Cardiac muscle cell (in vitro differentiated cells and primary cell): ENCODE results near the gene RFX1. TPM values are rescaled to one million over a fixed set of nuclear protein-coding genes. Genes with fewer than 3 reads are reported as not detected.

Source experiments
- DNase-seq, 2 donors: peaks; one replicate each; pipeline versions ENCODE4 v3.0.0 to v3.0.0-alpha.2; 2010 to 2017; ENCODE audit warnings: low read depth in 1 of 2, low spot score in 1 of 2
- H3K27ac ChIP-seq: fragments of 200-600 bp; sonication (generic); 2 replicates; pipeline ENCODE4 v1.5.1; 2016
- H3K27me3 ChIP-seq: fragments of 200-600 bp; sonication (generic); 2 replicates; pipeline ENCODE4 v1.6.0; 2016; ENCODE audit warnings: control low read depth
- H3K36me3 ChIP-seq: fragments of 200-600 bp; sonication (generic); 2 replicates; pipeline ENCODE4 v1.5.1; 2016; ENCODE audit warnings: control low read depth
- H3K4me1 ChIP-seq: fragments of 200-600 bp; sonication (generic); 2 replicates; pipeline ENCODE4 v1.8.1; 2017; ENCODE audit warnings: low read depth, mild to moderate bottlenecking, mixed run types
- H3K4me3 ChIP-seq: fragments of 200-600 bp; sonication (generic); 2 replicates; pipeline ENCODE4 v1.5.1; 2016; ENCODE audit warnings: mild to moderate bottlenecking
- H3K9me3 ChIP-seq: fragments of 200-600 bp; sonication (generic); 2 replicates; pipeline ENCODE4 v1.5.1; 2017; ENCODE audit warnings: low read depth, mild to moderate bottlenecking, control low read depth
- polyA plus RNA-seq: library from polyadenylated mRNA; unstranded; fragments of >200 nt; fragmentation: Nextera tagmentation; extraction: Ambion mirVana; gene quantifications from 2 replicates; pipeline ENCODE4 v1.2.1, GENCODE V29; 2016
- total RNA-seq: library from RNA; depleted of rRNA; stranded (reverse); fragments of >200 nt; gene quantifications from 2 replicates; pipeline ENCODE4 v1.2.3, GENCODE V29; 2016
- TF ChIP-seq, protein P1 (sequence below): IDR thresholded peaks from 2 replicates; pipeline ENCODE4 v1.5.1; 2012; ENCODE audit warnings: low read depth, mild to moderate bottlenecking, low read length

RFX1 gene
- total and polyA plus RNA-seq, 2 experiments from 2014 or later, result 3.3 to 8.9 TPM

GRCh38 chr19:13920940-13921747 lies 85.0 kb downstream of the RFX1 start:
- Histone ChIP-seq H3K36me3 (peaks cover 18% of the 10 kb centered on the region), H3K9me3 (no peaks in the 10 kb centered on the region), H3K4me3 (no peak overlapping the region), H3K4me1 (no peaks in the 10 kb centered on the region), H3K27ac (no peak overlapping the region), H3K27me3 (no peaks in the 10 kb centered on the region)
- TF ChIP-seq, protein P1, sequence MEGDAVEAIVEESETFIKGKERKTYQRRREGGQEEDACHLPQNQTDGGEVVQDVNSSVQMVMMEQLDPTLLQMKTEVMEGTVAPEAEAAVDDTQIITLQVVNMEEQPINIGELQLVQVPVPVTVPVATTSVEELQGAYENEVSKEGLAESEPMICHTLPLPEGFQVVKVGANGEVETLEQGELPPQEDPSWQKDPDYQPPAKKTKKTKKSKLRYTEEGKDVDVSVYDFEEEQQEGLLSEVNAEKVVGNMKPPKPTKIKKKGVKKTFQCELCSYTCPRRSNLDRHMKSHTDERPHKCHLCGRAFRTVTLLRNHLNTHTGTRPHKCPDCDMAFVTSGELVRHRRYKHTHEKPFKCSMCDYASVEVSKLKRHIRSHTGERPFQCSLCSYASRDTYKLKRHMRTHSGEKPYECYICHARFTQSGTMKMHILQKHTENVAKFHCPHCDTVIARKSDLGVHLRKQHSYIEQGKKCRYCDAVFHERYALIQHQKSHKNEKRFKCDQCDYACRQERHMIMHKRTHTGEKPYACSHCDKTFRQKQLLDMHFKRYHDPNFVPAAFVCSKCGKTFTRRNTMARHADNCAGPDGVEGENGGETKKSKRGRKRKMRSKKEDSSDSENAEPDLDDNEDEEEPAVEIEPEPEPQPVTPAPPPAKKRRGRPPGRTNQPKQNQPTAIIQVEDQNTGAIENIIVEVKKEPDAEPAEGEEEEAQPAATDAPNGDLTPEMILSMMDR, result no peak
- peak in 1 of 2 donors; percentile 57 for DNase-seq

DNA sequence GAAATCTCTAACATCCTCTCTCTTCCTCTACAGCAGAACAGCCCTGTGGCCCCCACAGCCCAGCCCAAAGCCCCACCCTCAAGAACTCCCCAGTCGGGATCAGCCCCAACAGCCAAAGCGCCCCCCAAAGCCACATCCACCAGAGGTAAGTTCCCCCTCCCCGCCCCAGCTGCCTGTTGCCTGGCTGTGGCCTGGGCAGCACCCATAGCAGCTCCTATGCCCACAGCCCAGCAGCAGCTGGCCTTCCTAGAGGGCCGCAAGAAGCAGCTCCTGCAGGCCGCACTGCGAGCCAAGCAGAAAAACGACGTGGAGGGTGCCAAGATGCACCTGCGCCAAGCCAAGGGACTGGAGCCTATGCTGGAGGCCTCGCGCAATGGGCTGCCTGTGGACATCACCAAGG lies 85.6 kb downstream of the RFX1 start:
- TF ChIP-seq, protein P1, result no peak
- Histone ChIP-seq H3K9me3 (no peaks in the 10 kb centered on the region), H3K4me1 (no peaks in the 10 kb centered on the region), H3K36me3 (peaks cover 23% of the 10 kb centered on the region), H3K4me3 (no peak overlapping the region), H3K27me3 (no peaks in the 10 kb centered on the region), H3K27ac (no peak overlapping the region)
- DNase-seq, result no peak

DNA sequence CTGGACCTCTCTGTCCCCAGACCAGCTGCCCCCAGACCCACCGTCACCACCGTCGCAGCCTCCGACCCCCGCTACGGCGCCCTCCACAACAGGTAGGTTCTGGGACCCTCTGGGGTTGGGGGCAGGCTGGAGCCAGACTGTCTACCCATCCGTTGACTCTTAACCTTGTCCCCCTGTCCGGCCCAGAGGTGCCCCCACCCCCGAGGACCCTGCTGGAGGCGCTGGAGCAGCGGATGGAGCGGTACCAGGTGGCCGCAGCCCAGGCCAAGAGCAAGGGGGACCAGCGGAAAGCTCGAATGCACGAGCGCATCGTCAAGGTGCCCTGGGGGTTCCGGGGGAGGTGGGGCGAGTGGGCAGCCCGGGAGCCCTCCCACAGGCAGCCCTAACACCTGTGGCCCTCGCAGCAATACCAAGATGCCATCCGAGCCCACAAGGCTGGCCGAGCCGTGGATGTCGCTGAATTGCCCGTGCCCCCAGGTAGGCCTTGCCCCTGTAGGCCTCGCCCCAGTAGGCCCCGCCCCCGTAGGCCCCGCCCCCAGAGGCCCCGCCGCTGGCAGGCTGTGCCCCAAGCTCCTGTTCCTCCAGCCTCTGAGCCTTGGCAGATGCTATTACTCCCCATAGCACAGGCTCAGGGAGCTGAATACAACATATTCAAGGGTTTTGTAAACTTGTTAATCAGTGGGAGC lies 87.3 kb downstream of the RFX1 start:
- H3K36me3 ChIP-seq, result peaks cover 31% of the 10 kb centered on the region
- H3K4me1 ChIP-seq, result no peaks in the 10 kb centered on the region
- no peaks in the 10 kb centered on the region for H3K27me3 ChIP-seq
- H3K4me3 ChIP-seq, result no peak overlapping the region
- H3K9me3 ChIP-seq, result no peaks in the 10 kb centered on the region
- TF ChIP-seq, protein P1, result no peak
- H3K27ac ChIP-seq, result no peak overlapping the region
- DNase-seq, result no peak

DNA sequence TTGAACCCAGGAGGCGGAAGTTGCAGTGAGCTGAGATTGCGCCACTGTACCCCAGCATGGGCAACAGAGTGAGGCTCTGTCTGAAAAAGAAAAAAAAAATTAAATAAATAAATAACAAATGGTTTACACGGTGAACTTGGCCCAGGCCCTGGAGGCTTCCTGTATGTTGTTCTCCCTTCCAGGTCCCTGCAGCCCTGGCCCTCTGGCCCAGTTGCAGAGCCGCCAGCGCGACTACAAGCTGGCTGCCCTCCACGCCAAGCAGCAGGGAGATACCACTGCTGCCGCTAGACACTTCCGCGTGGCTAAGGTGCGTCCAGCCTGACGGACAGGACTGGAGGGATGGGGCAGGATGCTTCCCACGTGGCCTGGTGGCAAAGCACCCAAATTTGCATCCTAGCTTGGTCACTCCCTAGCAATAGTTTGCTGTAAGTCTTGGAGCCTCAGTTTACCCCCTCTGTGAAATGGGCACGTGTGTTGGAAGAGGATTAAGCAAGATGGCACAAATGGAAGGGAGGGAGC lies 88.2 kb downstream of the RFX1 start:
- TF ChIP-seq, protein P1, result no peak

GRCh38 chr19:13914777-13915176 lies 91.3 kb downstream of the RFX1 start:
- Histone ChIP-seq H3K9me3 (no peaks in the 10 kb centered on the region), H3K27ac (no peak overlapping the region), H3K4me3 (no peak overlapping the region), H3K27me3 (no peaks in the 10 kb centered on the region), H3K4me1 (no peaks in the 10 kb centered on the region), H3K36me3 (peaks cover 33% of the 10 kb centered on the region)
- TF ChIP-seq, protein P1, result no peak
- no peak for DNase-seq

More for the DNA sequence above, 88.2 kb downstream of the RFX1 start:
- no peak overlapping the region for H3K4me3 ChIP-seq
- peaks cover 32% of the 10 kb centered on the region for H3K36me3 ChIP-seq
- H3K27ac ChIP-seq, result no peak overlapping the region
- H3K9me3 ChIP-seq, result no peaks in the 10 kb centered on the region
- no peaks in the 10 kb centered on the region for H3K4me1 ChIP-seq
- no peak for DNase-seq
- H3K27me3 ChIP-seq, result no peaks in the 10 kb centered on the region
